ENCODE data around the gene PLEKHN1.

Gene PLEKHN1

GRCh38 chr1:929712-930632 is 36.3 kb upstream of the PLEKHN1 start:
- no peak for DNase-seq (ENCODE audit: low spot score)

GRCh38 chr1:930633-931138 is 35.6 kb upstream of the PLEKHN1 start:
- DNase-seq (ENCODE audit: low spot score), result no peak

- DNase-seq (ENCODE audit: low spot score), result no peak
Observed at GRCh38 chr1:931380-932172, 34.7 kb upstream of the PLEKHN1 start.

GRCh38 chr1:932173-932510 is 34.1 kb upstream of the PLEKHN1 start:
- no peak for DNase-seq (ENCODE audit: low spot score)

GRCh38 chr1:932776-933602 is 33.3 kb upstream of the PLEKHN1 start:
- no peak for DNase-seq (ENCODE audit: low spot score)

- DNase-seq (ENCODE audit: low spot score), result no peak
Observed at GRCh38 chr1:933603-933940, 32.7 kb upstream of the PLEKHN1 start.

GRCh38 chr1:934991-935750 is 31.1 kb upstream of the PLEKHN1 start:
- no peak for DNase-seq (ENCODE audit: low spot score)

GRCh38 chr1:935751-936231 is 30.5 kb upstream of the PLEKHN1 start:
- no peak for DNase-seq (ENCODE audit: low spot score)

GRCh38 chr1:936348-937264 is 29.7 kb upstream of the PLEKHN1 start:
- no peak for DNase-seq (ENCODE audit: low spot score)

- DNase-seq (ENCODE audit: low spot score), result no peak
Observed at GRCh38 chr1:937521-937920, 28.8 kb upstream of the PLEKHN1 start.

- DNase-seq (ENCODE audit: low spot score), result no peak
Observed at GRCh38 chr1:938088-938683, 28.1 kb upstream of the PLEKHN1 start.

- DNase-seq (ENCODE audit: low spot score), result no peak
Observed at GRCh38 chr1:938711-939489, 27.4 kb upstream of the PLEKHN1 start.

GRCh38 chr1:939511-940106 is 26.7 kb upstream of the PLEKHN1 start:
- no peak for DNase-seq (ENCODE audit: low spot score)

GRCh38 chr1:940107-941014 is 25.9 kb upstream of the PLEKHN1 start:
- DNase-seq (ENCODE audit: low spot score), result no peak

- no peak for DNase-seq (ENCODE audit: low spot score)
Observed at GRCh38 chr1:941015-941587, 25.2 kb upstream of the PLEKHN1 start.

- no peak for DNase-seq (ENCODE audit: low spot score)
Observed at GRCh38 chr1:941588-942383, 24.5 kb upstream of the PLEKHN1 start.
